GM15510 (cell line): ENCODE data around the gene ANAPC16.

Source experiments
- POLR2A ChIP-seq: IDR thresholded peaks from 3 replicates; pipeline ENCODE4 v1.6.1; 2011; ENCODE audit warnings: borderline replicate concordance; ENCODE audit not compliant: insufficient read length; ENCODE audit errors: extremely low read depth

The ANAPC16 gene

GRCh38 chr10:72255977-72256729 lies 40.3 kb downstream of the ANAPC16 start:
- no peak for TF ChIP-seq POLR2A

GRCh38 chr10:72257051-72257892 lies 41.5 kb downstream of the ANAPC16 start:
- no peak for TF ChIP-seq POLR2A

- no peak for TF ChIP-seq POLR2A
Measured at GRCh38 chr10:72258617-72259016, 42.8 kb downstream of the ANAPC16 start.

GRCh38 chr10:72259491-72260238 lies 43.9 kb downstream of the ANAPC16 start:
- no peak for TF ChIP-seq POLR2A

- no peak for TF ChIP-seq POLR2A
Measured at GRCh38 chr10:72260239-72260975, 44.6 kb downstream of the ANAPC16 start.

GRCh38 chr10:72260976-72261783 lies 45.4 kb downstream of the ANAPC16 start:
- peak; percentile 48 for TF ChIP-seq POLR2A

- no peak for TF ChIP-seq POLR2A
Measured at GRCh38 chr10:72261784-72262404, 46.1 kb downstream of the ANAPC16 start.

GRCh38 chr10:72263613-72264241 lies 47.9 kb downstream of the ANAPC16 start:
- no peak for TF ChIP-seq POLR2A

GRCh38 chr10:72264536-72264935 lies 48.7 kb downstream of the ANAPC16 start:
- TF ChIP-seq POLR2A: no peak

- no peak for TF ChIP-seq POLR2A
Measured at GRCh38 chr10:72265508-72265907, 49.7 kb downstream of the ANAPC16 start.

GRCh38 chr10:72265990-72266865 lies 50.4 kb downstream of the ANAPC16 start:
- TF ChIP-seq POLR2A: no peak

GRCh38 chr10:72267381-72267780 lies 51.6 kb downstream of the ANAPC16 start:
- TF ChIP-seq POLR2A: no peak
